HG03571 (cell line): Measurements from ENCODE around the gene IER2.
"Not testable (repeated sequence)": the region's sequence is repeated elsewhere in the genome, so short reads cannot be mapped to it uniquely, and the experiment has no call there.

Experiments
- ATAC-seq: cut with Tn5 transposase; IDR thresholded peaks from one replicate; pipeline ENCODE4 v1.9.1; 2021; ENCODE audit not compliant: unreplicated experiment

The IER2 gene

DNA sequence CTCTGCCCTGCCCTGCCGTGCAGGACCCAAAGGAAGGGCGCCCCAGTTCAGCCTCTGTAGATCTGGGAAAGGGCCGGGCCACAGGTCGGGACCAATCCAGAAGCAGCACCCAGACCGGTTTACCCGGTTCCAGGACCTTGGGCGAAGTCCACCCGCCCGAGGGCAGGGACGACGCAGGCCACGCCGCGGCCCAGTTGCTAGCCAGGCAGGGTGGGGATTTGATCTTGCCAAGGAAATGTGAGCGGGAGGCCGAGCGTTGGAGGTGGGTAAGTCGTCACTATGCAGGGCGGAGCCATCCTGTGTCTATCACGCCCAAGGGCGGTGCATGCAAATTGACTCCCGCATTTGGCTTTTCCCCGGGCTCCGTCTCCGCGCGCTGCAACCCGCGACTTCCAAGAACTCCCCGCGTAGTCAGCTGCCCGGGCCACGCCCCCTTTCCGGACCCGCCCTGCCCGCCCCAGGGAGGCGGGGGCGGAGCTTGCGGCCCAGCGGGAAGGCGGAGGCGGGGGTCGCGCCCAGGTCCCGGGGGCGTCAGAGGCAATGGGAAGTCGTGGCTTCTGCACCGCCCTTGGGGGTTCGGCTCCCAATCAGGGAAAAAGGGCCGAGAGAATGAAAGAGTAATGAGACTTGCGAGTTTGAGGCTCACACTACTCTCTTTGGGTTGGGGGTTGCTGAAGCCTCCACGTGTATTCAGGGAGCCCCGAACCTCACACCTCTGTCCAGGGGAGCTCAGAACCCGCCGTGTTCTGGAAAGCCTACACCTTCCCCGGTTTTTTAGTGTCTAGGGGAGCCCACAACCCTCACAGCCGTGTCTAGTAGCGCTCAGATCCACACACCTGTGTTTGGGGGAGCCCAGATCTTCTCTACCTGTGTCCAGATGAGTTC, 12.8 kb downstream of the IER2 start:
- ATAC-seq = no peak

DNA sequence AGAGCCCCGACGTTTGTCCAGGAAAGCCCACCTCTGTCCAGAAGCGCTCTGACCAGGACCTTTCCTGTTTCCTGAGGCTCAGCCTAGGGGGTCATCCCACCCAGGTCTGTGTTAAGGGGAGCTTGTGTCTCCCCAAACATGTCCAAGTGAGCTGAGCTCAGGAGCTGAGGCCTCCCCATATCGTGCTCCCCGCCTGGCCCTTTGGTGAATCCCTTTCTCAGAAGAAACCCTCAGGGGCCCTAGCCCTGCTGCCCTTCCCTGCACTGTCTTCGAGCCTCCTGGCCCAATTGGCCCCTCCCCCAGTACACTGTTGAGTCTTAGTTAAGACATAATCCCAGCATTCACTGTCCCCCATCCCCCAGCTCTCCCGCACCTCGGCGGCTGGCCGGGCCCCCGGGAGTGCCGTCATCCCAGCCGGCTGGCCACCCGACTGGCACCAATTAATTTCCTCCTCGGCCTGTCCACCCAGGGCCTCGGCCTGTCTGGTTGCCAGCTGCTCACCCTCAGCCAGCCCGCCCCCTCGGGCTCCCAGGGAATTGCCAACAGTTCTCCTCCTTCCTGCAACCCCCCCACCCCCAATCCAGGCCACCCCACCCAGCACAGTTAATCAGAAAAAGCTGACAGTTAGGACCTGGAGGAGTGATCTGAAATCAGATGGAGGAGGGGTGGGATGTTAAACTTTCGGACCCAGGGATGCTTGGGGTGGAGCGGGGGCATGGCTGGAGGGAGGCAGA, 13.6 kb downstream of the IER2 start:
- ATAC-seq = no peak

- ATAC-seq = no peak
Observed at GRCh38 chr19:13164343-13165161, 14.3 kb downstream of the IER2 start.

GRCh38 chr19:13165162-13165997, 15.2 kb downstream of the IER2 start:
- ATAC-seq = no peak

DNA sequence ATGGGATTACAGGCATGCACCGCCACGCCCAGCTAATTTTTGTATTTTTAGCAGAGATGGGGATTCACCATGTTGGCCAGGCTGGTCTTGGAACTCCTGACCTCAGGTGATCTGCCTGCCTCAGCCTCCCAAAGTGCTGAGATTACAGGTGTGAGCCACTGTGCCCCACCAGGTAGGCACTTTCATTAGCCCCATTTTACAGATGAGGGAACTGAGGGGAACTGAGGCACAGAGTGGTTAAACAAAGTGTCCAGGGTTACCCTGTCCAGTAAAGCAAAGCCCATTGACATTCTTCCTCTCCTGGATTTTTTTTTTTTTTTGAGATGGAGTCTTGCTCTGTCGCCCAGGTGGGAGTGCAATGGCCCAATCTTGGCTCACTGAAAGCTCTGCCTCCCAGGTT, 15.9 kb downstream of the IER2 start:
- ATAC-seq = not testable (repeated sequence)

DNA sequence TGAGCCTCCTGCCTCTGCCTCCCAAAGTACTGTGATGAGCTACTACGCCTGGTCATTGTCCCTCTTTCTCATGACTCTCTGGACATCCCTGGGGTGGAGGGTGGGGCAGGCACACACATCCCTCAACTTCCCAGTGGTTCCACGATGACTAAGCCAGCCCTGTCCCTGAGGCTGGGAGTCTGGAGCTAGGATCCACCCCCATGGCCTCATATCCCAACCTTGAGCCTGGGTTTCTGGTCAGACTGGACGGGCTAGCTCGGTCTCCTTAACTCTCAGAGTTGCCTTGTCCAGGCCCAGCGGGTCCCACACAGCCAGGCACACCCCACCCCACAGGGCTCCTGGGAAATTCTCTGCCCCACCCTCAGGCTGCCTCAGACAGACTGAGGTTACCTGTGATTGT, 19.6 kb downstream of the IER2 start:
- ATAC-seq = no peak

GRCh38 chr19:13171146-13171545, 20.9 kb downstream of the IER2 start:
- no peak for ATAC-seq

DNA sequence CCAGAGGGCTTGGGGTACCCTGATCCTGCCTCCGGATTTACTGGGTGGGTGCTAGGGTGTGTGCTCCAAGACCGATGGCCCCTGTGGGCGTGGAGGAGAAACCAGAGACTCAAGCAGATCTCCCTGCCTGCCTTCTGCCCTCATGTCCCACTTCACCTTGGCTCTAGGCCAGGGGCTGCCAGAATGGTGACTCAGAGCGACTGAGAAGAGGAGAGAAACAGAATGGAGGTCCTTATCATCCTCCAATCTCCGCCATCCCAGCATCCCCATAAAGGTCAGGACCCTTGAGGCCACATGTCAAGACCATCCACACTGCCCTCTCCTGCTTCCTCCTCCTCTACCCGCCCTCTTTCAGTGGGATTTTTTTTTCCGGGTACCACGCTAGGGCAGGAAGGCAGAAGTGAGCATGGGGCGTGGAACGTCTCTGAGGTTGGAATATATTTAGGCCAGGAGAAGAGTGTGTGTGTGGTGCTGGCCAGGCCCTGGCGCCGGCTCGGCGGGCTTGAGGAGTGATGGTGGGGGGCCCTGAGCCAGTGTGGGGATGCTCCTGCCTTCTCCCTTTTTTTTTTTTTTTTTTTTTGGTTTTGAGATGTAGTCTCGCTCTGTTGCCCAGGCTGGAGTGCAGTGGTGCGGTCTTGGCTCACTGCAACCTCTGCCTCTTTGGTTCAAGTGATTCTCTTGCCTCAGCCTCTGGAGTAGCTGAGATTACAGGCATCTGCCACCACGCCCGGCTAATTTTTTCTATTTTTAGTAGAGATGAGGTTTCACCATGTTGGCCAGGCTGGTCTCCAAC, 22.3 kb downstream of the IER2 start:
- ATAC-seq = no peak

GRCh38 chr19:13173139-13173737, 23.0 kb downstream of the IER2 start:
- no peak for ATAC-seq

DNA sequence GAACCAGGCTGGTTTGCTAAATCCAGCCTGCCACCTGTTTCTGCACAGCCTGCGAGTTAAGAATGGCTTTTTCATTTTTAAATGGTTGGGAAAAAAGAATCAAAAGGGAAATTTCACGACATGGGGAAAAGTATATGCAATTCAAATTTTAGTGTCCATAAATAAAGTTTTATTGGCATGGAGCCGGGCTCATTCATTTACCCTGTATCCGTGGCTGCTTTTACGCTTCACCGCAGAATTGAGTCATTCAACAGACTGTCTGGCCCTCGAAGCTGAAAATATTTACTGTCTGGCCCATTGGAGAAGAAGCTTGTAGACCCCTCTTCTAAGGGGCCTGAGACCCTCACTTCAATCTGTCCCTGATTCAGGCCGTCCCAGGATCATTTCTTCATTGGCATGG, 26.1 kb downstream of the IER2 start:
- no peak for ATAC-seq

- not testable (repeated sequence) for ATAC-seq
Observed at GRCh38 chr19:13177584-13177983, 27.4 kb downstream of the IER2 start.

GRCh38 chr19:13178291-13178690, 28.1 kb downstream of the IER2 start:
- not testable (repeated sequence) for ATAC-seq

DNA sequence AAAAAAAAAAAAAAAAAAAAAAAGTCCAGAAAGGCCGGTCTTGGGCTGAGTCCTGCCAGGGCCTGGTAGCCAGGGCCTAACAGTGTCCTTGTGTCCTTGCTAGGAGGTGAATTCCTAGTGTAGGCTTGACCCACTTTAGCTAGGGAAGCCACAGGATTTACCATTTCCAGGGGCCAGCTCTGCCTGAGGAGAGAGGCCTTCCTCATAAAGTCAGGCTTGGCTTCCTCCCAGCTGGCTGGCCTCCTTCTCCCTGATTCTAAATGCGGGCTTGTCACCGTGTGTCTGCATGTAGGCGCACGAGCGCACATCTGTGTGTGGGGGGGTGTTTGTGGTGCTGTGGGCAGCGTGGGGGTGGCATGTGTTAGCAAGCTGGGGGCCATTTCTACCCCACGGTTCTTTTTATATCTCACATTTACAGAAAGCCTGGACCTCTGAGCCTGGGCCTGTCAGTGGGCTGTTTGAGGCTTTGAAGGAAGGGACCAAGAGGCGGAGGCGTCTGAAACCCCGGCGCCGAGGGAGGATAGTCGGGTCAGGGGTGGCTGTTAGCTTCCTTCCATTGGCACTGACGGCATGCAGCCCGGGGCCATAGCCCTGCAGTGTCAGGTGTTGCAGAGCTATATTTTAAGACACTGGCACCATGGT, 31.7 kb downstream of the IER2 start:
- no peak for ATAC-seq

DNA sequence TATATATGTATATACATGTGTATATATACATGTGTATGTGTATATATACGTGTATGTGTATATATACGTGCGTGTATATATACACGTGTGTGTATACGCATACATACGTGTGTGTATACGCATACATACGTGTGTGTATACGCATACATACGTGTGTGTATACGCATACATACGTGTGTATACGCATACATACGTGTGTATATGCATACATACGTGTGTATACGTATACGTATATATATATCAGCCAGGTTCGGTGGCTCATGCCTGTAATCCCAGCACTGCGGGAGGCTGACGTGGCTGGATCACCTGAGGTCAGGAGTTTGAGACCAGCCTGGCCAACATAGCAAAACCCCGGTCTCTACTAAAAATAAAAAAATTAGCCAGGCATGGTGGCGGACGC, 34.7 kb downstream of the IER2 start:
- not testable (repeated sequence) for ATAC-seq

DNA sequence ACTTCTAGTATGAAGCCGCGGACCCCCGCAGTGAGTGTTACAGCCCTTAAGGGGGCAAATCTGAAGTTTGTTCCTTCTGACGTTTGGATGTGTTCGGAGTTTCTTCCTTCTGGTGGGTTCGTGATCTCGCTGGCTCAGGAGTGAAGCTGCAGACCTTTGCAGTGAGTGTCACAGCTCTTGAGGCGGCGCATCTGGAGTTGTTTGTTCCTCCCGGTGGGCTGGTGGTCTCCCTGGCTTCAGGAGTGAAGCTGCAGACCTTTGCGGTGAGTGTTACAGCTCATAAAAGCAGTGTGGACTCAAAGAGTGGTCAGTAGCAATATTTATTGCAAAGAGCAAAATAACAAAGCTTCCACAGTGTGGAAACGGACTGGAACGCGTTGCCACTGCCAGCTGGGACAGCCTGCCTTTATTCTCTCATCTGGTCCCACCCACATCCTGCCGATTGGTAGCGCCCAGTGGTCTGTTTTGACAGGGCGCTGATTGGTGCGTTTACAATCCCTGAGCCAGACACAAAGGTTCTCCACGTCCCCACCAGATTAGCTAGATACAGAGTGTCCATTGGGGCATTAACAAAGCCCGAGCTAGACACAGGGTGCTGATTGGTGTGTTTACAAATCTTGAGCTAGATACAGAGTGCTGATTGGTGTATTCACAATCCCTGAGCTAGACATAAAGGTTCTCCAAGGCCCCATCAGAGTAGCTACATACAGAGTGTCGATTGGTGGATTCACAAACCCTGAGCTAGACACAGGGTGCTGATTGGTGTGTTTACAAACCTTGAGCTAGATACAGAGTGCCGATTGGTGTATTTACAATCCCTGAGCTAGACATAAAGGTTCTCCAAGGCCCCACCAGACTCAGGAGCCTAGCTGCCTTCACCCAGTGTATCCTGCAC, 35.8 kb downstream of the IER2 start:
- ATAC-seq = not testable (repeated sequence)

DNA sequence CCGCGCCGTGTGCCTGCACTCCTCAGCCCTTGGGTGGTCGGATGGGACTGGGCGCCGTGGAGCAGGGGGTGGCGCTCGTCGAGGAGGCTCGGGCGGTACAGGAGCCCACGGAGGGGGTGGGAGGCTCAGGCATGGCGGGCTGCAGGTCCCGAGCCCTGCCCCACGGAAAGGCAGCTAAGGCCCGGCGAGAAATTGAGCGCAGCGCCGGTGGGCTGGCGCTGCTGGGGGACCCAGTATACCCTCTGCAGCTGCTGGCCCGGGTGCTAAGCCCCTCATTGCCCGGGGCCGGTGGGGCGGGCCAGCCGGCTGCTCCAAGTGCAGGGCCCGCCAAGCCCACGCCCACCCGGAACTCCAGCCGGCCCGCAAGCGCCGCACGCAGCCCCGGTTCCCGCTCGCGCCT, 36.5 kb downstream of the IER2 start:
- ATAC-seq = not testable (repeated sequence)

DNA sequence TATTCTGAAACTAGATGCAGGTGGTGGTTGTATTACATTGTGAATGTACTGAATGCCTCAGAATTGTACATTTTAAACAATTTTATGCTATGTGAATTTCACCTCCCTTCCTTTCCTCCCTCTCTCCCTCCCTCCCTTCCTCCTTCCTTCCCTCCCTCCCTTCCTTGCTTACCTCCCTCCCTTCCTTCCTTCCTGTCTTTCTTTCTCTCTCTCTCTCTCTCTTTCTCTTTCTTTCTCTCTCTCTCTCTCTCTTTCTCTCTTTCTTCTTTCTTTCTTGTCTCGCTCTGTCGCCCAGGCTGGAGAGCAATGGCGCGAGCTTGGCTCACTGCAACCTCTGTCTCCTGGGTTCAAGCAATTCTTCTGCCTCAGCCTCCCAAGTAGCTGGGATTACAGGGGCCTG, 37.2 kb downstream of the IER2 start:
- ATAC-seq = no peak

- ATAC-seq = no peak
Observed at GRCh38 chr19:13189600-13189999, 39.4 kb downstream of the IER2 start.
